Skin epidermis (tissue), 12 donors: ENCODE measurements around the gene CS.
"Not testable (repeated sequence)": the region's sequence is repeated elsewhere in the genome, so short reads cannot be mapped to it uniquely, and the experiment has no call there.

Experiments
- H3K27ac ChIP-seq, 21 experiments: fragments of 200-600 bp; sonication (generic) in 11 of 21; one replicate each; pipeline ENCODE4 v1.5.0; 2020; ENCODE audit warnings: mild to moderate bottlenecking in 3 of 21, inconsistent platforms in 2 of 21, moderate library complexity in 2 of 21
- H3K4me3 ChIP-seq, 7 experiments: fragments of 200-600 bp; sonication (generic) in 2 of 7; one replicate each; pipeline ENCODE4 v1.5.0; 2020; ENCODE audit warnings: inconsistent platforms in 2 of 7, mild to moderate bottlenecking in 2 of 7, moderate library complexity in 1 of 7

Gene CS

DNA sequence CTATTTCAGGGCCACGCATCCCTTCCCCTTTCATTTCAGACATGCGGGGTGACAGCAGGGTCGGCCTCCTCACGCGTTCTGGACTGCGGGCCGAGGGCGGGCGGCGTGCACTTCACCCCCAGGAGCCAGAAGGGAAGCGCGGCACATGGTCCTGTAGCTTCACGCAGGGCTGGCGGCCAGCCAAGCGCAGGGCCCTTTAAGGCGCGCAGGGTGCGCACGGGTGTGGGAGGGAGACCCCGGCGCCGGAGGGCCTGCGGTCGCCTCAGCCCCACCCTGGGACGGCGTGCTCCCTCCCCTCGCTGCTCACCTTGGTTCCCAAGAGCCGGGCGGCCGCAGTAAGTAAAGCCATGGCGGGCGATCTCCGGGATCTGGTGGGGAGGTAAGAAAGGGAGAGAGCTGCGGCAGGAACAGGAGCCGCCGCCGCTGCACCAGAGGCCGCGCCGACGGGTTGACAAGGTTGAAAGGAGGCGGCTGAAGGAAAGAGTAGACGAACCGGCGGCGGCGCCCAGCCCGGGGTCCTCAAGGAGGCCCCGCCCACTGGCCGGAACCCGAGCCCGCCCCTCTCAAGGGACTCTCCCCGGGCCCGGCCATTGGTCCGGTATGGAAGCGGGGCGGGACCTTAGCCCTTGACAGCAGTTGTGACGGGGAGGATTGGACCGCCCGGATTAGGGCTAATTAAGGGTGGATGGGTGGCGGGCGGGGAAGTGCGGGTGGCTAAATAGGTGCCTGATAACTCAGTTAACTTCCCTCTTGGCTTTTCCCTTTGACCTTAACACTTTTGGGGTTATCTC lies at the start of gene CS:
Gene CS (minus strand): TSS at position 478 of the 791 bp plus-strand sequence. CDS start 129 bp downstream, at position 349.
- H3K4me3 ChIP-seq = peak within 1 kb of the TSS; percentile 44 to 88 (median 73)
- H3K27ac ChIP-seq = peak within 1 kb of the TSS; percentile 73 to 98 (median 96)

DNA sequence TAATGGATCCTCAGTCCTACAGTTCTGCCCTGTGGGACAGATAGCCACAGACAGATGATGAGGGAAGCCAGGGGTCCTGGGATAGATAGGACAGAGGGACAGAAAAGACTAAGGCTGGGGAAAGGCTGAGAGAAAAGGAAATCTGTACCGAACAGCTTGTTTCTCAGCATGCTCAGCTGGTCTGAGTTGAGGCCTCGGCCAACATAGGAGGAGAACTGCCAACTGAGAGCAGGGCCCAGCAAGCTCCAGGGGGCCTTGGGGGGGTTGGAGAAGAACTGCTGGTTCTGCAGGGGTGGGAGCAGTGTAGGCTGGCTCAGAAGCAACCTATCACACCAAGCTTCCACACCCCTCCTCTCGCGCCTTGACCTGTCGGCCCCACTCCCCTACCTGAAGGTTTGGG lies 48.6 kb upstream of the CS start:
- no peak overlapping the region for H3K27ac ChIP-seq
- H3K4me3 ChIP-seq = no peak overlapping the region

DNA sequence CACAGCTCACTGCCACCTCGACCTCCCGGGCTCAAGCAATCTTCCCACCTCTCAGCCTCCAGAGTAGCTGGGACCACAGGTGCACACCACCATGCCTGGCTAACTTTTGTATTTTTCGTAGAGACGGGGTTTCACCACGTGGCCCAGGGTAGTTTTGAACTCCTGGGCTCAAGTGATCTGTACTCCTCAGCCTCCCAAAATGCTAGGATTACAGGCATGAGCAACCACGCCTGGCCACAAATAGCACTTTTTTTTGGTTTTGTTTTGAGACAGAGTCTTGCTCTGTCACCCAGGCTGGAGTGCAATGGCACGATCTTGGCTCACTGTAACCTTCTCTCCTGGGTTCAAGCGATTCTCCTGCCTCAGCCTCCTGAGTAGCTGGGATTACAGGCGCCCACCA lies 47.1 kb upstream of the CS start:
- not testable (repeated sequence) for H3K27ac ChIP-seq, H3K4me3 ChIP-seq

GRCh38 chr12:56346675-56347074 lies 46.5 kb upstream of the CS start:
- Histone ChIP-seq H3K4me3 (no peak overlapping the region), H3K27ac (no peak overlapping the region)

GRCh38 chr12:56342290-56342689 lies 42.2 kb upstream of the CS start:
- not testable (repeated sequence) for H3K4me3 ChIP-seq, H3K27ac ChIP-seq

GRCh38 chr12:56341616-56342015 lies 41.5 kb upstream of the CS start:
- no peak overlapping the region for H3K4me3 ChIP-seq
- no peak overlapping the region for H3K27ac ChIP-seq

GRCh38 chr12:56339158-56339422 lies 39.0 kb upstream of the CS start:
- H3K27ac ChIP-seq = peak overlapping the region in 19 of 21 experiments; percentile 25 to 94 (median 75)
- H3K4me3 ChIP-seq = peak overlapping the region in 1 of 7 experiments; percentile 22

- H3K27ac ChIP-seq = peak within 1 kb of the TSS in 19 of 21 experiments; percentile 25 to 94 (median 75)
- peak within 1 kb of the TSS in 1 of 7 experiments; percentile 22 for H3K4me3 ChIP-seq
Measured at GRCh38 chr12:56338308-56339157, 38.4 kb upstream of the CS start, which contains the start of gene IL23A. Gene IL23A (plus strand): TSS chr12:56338884. CDS start chr12:56339045, 161 bp downstream.

DNA sequence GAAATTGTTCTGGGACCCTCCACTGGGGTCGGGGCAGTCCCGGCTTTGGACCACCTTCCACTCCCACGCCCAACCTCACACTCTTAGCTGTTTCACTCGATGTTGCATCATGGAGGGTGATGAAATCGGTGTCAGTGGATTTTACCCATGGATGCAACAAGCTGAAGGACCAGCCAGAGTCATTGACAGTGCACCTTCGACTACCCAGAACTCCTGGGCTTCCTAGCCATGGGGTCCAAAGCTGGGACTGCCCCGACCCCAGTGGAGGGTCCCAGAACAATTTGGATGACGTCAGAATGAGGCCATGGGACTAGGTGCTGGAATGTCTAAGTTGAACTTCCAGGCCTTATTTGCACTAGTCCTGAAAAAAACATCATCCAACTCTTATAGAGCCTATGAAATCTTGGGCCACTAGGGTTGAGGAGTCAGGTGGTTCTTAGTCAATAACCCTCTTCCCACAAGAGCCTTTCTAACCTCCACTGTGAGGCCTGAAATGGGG lies 37.7 kb upstream of the CS start:
- Histone ChIP-seq H3K4me3 (no peak overlapping the region), H3K27ac (peak overlapping the region in 4 of 21 experiments; percentile 83 to 94 (median 87))

- Histone ChIP-seq H3K4me3 (no peak overlapping the region), H3K27ac (no peak overlapping the region)
Measured at GRCh38 chr12:56336361-56337167, 36.4 kb upstream of the CS start.

DNA sequence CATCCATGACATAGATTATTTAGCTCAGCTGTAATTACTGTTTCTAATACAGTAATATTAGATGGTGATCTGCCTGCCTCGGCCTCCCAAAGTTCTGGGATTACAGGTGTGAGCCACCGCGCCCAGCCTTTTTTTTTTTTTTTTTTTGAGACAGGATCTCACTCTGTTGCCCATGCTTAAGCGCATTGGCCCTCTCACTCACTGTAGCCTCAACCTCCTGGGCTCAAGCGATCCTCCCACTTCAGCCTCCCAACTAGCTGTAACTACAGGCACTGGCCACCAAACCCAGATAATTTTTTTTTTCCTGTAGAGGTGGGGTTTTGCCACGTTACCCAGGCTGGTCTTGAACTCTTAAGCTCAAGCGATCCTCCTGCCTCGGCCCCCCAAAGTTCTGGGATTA lies 35.4 kb upstream of the CS start:
- not testable (repeated sequence) for H3K4me3 ChIP-seq, H3K27ac ChIP-seq

DNA sequence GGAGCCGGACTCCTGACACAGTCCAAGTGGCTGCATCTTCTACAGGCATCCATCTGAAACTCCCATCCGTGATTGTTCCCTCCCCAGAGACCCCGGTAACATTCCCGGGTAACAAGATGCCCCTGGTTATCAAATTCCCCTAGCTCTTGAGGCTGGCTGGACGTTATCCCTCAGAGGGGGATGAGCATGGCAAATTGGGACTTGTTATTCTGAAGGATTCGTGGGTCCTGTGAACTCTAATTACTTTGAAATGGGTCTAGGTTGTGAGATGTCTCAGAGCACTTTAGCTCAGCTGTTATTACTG lies 34.3 kb upstream of the CS start:
- Histone ChIP-seq H3K4me3 (peak overlapping the region; percentile 38 to 58 (median 48)), H3K27ac (peak overlapping the region; percentile 68 to 97 (median 92))

- Histone ChIP-seq H3K4me3 (peak within 1 kb of the TSS; percentile 38 to 58 (median 48)), H3K27ac (peak within 1 kb of the TSS; percentile 68 to 97 (median 92))
Measured at GRCh38 chr12:56333679-56334489, 33.8 kb upstream of the CS start, which contains the start of gene PAN2. Gene PAN2 (minus strand): TSS chr12:56334000. CDS start chr12:56333094, 906 bp downstream.

DNA sequence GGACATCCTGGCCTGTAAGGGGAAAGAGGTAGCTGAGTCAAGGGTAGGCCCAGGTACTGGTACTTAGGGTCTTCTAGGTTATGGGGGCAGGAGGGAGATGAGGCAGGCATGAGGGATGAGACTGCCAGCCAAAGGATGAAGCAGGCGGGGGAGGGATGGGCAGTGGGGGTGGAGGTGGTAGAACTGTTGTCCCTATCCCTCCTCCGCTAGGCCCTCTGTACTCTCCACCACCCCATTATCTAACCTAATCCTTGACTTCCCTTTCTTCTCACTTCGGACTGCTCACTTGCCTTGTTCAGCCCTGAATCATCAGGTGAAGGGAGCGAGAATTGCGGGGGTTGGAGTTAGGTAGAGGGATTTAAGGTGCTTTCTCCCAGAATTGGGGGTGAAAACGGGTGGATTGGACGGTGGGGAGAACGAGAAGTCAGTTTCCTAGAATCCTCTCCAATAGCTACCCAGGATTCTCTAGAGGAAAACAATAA lies 33.1 kb upstream of the CS start:
- Histone ChIP-seq H3K27ac (peak overlapping the region; percentile 44 to 97 (median 92)), H3K4me3 (peak overlapping the region; percentile 38 to 58 (median 48))

- peak overlapping the region; percentile 38 to 58 (median 48) for H3K4me3 ChIP-seq
- H3K27ac ChIP-seq = peak overlapping the region in 19 of 21 experiments; percentile 82 to 97 (median 92)
Measured at GRCh38 chr12:56332512-56333196, 32.5 kb upstream of the CS start.

- Histone ChIP-seq H3K27ac (no peak overlapping the region), H3K4me3 (no peak overlapping the region)
Measured at GRCh38 chr12:56330936-56331490, 30.9 kb upstream of the CS start.

DNA sequence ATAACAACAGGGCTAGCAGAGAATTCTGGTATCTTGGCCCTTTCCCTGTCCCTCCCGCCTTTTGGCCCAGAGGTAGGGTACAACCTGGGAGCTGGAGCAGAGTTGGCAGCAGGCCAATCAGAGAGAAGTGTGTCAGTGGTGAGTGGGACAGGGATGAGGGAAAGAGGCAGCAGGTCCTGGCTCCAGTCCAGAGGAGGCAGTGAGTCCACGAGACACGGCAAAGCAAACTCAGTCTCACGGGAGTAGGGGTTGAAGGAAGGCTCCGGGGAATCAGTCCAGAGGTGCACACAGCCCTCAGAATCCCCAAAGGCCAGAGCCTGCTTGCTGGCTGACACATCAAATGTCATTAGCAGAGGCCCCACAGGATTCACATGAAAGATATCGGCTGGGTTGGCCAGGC lies 26.4 kb upstream of the CS start:
- Histone ChIP-seq H3K4me3 (no peak overlapping the region), H3K27ac (no peak overlapping the region)

GRCh38 chr12:56326126-56326525 lies 26.0 kb upstream of the CS start:
- Histone ChIP-seq H3K4me3 (no peak overlapping the region), H3K27ac (no peak overlapping the region)
